IPS-NIHi11 (cell line): ENCODE results near the gene HYLS1.

ENCODE experiments used
- DNase-seq: peaks from one replicate; pipeline ENCODE4 v3.0.0; 2012; ENCODE audit warnings: mixed read lengths, low spot score

The HYLS1 gene

DNA sequence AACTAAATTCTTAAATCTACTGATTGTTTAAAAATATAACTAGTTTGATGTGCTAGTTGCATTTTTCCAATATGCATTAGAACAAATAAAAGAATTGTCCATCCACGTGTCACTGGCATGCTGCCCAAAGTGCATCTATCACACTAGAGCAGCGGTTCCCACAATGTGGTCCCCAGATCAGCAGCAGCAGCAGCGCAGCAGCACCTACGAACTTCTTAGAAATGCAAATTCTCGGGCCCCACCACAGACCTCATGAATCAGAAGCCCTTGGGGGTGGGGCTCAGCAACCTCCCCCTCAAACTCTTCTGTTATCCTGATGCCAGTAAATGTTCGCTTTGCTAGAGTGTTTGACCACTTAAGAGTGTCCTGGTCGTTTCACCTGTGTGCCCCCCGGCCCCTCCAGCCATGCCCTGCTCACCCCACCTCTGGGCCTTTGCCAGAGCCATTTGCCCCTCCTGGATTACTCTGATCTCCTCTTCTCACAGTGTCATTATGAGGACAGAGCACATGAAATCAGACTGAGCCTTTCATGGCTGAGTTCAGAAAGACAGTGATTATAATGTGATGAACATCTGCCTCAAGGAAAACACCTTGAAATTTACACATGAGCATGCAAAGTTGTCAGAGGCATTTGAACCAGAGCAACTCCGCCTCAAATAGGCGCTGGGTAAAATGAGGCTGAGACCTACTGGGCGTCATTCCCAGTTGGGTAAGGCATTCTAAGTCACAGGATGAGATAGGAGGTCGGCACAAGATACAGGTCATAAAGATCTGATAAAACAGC, 45.8 kb downstream of the HYLS1 start:
- DNase-seq = no peak

DNA sequence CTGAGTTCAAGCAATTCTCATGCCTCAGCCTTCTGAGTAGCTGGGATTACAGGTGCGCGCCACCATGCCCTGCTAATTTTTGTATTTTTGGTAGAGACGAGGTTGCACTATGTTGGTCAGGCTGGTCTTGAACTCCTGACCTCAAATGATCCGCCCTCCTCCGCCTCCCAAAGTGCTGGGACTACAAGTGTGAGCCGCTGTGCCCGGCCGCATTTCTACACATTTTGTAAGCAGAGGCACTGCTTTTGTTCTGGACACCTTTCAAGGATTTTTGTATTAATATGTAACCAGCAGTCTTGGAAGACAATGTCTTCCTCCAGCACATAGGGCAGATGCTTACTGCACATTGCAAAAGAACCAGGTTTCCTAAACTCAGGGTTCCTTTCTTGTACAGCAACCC, 47.0 kb downstream of the HYLS1 start:
- DNase-seq = no peak

DNA sequence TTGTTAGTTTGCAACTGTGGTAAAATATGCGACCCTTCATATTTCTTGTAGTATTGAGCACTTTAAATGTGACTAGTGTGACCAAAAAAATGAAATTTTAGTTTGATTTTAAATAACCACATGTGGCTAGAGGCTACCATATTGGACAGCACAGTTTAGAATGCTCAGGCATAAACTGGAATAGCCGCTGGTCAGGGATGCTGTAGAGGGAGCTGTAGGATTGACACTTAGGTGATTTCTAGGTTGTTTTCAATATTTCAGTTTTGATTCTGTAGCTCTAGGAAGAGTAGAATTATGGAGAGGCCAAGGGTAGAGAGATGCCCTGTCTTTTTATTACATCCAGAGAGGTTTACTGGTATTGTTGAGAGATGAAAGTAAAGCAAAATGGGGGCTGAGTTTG, 47.6 kb downstream of the HYLS1 start:
- no peak for DNase-seq

DNA sequence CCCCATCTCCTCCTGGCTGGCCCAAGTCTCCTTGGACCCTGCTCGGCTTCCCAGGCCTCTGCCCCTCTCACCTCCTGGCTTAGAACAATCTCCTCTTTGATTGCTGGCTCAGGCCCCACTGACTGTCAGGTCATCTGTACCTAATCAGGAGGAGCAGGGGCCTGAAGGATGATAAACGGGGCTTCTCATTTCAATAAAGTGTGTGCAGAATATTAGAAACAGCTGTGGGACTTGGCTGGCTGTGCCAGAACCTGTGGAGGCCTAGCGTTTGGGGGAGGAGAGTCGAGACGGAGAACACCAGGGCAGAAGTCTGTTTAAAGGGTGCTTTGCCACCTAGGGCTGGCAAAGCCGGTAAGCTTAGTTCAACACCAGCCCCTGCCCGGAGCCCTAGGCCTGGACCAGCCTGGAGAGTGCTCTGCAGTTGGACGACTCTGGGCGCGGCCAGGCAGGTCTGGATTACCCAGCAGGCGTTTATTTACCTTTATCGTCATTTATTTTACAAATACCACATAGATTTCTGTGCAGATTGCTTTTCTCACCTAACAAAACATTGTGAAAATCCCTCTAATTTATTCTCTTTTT, 48.2 kb downstream of the HYLS1 start:
- DNase-seq = no peak

DNA sequence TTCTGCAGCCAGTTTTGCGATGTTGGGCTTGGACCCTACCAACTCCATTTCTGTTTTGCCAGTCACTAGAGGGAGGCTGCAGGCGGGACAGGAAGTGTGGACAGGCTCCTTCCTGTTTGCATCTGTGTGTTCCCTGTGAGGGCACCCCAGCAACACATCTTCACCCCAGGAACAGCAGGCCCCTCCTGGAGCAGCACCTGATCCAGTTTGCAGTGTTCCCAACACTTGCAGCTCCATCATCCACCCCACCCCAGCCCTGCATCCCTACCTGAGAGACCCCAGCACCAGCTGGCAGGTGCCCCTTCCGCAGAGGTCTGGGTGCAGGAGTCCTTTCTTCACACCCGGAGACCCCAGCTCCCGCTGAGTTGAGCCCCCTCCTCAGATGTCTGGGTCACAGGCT, 51.0 kb downstream of the HYLS1 start:
- no peak for DNase-seq

DNA sequence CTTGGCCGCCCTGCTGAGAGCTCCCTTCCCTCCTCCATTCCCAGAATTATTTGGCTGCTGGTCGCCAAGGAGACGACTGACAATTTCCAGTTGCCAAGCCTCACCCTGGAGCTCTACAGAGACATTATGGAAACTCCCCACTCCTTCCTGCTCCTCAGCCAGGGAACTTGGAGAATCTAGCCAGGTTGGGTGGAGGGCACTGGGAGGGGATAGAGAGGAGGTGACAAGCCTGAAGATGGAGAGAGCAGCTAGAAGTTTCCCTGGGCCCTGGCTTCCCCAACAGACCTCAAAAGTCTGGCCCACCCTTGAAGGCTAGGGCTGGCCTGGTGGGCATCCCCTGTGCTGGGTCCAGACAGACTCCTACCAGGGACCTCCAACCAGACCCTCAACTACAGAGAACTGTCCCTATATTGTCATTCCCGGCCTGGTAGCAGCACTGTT, 51.6 kb downstream of the HYLS1 start:
- no peak for DNase-seq

DNA sequence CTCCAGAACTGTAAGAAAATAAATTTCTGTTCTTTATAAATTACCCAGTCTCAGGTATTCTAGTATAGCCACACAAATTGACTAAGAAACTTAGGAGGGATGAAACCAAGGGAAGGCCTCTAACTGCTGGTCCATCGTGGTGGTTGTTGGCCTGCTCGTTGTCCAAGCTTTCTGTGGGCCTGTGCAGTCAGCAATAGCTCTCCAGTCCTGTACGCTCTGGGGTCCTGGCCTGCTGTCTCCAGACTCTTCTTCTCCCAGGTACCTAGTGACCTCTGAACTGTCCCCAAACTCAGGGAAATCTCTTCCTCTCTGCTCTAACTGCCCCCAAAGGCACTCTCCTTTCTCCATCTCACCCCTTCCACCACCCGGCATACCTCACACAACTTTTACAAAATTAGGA, 52.7 kb downstream of the HYLS1 start:
- no peak for DNase-seq

DNA sequence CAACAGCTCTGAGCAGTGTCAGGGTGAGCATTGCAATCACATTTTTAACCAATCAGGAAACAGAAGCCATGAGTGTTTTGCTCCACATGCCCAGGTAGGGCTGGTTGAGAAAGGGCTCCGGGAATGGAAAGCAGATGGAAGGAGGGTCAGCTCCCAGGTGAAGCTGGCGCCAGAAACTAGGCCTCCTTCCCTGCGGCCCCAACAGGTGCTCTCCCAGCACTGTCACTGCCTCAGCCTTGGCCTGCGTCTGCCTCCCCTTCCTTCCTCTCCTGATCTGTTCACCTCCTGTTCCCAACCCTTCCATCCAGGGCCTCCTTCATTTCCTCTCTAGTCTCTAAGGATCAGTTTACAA, 53.8 kb downstream of the HYLS1 start:
- no peak for DNase-seq

DNA sequence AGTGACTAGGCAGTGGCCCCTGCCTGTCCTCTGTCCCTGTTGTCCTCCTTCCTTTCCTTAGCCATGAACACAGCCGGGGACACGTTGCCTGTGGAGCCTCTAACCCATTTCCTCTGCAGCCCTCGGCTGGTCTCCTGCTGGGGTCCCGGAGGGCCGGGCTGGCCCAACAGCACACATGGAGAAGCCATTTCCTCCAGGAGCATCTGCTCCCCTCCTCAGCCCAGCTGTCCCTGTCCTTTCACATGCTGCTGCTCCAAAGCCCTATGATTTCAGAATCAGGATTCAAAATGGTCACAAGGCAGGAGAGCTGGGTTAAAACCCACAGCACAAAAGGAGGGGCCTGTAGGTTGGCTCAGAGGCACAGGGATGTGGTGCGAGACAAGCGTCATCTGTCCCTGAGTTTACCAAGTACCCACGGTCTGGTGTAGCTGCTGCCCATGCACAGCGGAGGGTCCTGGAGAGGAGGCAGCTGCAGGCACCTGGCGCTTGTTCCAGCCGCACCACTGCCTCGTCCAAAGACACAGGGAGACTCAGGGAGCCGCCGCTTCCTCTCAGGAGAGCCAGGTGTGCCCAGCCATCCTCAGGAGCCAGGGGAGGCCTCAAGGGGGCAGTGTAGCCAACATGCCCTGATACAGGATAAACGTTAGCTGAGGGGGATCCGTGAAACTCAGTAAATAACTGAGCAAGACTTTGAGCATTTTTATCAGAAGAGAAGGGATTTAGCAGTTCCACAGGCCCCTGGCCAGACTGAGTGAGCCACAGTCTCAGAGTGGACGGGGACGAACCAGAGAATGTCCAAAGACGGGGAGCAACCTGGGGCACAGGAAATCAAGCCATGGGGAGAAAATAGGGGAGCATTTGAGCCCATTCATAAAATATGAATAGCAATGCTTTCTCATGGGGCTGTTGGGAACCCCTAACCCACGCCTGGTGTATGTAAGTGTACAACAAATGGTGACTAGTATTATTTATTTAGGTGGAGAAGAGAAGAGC, 54.4 kb downstream of the HYLS1 start:
- DNase-seq = peak; percentile 91

DNA sequence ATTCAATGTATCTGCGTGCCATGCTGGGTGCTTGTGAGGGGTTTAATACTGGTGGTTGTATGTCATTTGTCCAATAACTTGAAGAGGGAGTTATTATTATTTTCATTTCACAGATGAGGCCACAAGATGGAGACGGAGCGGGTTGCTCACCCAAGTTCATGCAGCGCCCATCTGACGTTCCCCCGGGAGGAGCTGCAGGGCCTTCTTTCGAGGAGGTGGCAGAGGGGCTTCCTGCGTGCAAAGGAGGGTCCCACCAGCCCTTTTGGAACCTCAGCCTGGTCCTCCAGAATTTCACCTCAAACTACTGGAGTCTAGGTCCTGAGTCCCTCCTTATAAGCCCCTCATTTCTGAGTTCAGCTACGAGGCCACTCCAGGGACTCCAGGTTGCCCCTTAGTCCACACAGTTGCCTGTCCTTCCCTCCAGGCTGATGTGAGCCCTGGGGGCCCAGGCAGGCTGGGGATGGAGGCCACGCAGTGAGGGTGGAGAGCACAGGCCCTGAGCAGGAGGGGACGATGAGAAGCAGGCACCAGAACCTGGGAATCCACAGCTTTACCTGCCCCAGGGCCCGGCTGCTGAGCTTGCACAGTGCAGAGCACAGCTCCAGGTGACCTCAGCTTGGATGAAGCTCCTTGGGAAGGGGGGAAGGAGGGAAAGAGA, 55.4 kb downstream of the HYLS1 start:
- no peak for DNase-seq

DNA sequence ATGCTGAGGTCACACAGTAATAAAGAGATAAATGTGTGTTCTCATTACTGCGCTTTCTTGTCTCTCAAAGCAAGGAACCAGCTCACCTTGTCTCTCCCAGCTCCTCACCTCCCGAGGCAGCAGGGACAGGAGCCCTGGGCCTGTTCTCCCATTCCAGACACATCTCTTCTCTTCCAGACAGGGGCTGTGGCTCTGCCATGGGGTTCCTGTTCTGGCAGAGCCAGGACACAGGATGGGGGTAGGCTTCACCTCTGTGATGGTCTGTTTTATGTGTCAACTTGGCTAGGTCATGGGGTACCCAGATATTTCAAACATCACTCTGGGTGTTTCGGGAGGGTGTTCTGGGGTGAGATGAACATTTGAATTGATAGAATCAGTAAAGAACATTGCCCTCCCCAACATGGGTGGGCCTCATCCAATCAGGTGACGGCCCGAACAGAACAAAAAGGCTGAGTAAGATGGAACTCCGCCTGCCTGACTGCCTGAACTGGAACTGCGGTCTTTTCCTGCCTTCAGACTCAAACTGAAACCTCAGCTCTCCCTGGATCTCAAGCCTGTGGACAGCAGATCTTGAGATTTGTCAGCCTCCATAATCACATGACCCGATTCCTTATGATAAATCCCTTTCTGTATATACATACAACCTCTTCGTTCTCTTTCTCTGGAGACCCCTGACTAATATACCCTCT, 56.3 kb downstream of the HYLS1 start:
- no peak for DNase-seq

DNA sequence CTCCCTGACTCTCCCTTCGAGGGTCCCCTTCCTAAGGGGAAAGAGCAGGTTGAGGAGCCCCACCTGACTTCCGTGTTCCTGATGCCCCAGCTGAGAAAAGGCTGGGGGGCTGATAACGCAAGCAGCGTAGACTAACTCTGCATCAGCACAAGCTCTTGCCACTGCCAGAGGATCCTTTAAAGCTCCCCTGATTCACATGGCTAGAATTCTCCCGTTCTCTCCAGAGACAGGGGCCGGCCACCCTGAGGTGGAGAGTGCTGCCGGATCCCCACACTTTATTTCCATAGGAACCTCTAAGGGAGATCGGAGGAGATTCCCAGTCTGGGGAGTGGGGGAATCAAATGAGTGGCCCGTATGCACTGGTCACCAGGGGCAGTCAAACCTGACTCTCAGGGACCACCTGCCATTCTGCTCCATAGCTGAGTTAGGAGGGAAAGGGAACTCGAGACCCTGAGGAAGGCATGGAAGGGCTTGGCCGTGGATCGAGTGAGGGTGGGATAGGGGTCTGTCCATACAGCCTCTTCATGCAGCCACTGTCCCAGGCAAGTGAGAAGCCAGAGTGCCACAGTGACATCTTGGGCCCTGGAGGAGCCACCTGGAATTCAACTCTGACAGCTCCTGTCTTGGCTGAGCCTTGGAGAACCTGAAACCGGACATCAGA, 57.0 kb downstream of the HYLS1 start:
- DNase-seq = no peak

DNA sequence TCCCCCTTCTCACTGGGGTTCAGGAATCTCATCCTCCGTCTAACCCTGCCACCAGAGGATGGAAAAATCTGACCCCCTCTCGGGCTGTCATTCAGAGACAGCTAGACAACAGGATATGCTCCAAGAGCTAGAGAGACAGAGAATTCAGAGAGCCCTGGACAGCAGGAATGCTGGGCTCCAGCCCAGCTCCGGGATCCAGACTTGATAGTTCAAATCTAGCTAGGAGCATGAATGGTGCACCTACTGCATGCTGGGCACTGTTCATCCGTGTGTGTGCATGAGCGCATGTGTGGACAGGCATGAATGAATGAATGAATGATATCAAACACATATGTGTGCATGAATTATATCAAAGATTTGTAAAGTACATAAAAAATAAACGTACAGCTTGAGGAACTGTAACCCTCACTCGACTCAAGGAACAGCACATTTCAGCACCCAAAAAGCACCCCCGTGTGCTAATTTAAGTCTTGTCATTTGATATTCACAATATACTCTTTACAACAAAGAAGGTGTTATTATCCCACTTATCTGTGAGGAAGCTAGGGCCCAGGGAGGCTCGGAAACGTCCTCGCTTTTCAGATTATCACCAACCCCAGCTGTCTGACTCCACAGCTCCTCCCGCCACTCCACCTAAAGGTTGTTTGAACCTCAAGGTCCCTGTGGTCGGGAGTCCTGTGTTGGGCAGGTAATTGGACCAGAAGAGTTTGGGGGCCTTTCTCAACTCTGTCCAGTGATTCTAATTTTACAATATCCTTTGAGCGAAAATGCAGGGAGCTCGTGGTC, 57.7 kb downstream of the HYLS1 start:
- DNase-seq = no peak

DNA sequence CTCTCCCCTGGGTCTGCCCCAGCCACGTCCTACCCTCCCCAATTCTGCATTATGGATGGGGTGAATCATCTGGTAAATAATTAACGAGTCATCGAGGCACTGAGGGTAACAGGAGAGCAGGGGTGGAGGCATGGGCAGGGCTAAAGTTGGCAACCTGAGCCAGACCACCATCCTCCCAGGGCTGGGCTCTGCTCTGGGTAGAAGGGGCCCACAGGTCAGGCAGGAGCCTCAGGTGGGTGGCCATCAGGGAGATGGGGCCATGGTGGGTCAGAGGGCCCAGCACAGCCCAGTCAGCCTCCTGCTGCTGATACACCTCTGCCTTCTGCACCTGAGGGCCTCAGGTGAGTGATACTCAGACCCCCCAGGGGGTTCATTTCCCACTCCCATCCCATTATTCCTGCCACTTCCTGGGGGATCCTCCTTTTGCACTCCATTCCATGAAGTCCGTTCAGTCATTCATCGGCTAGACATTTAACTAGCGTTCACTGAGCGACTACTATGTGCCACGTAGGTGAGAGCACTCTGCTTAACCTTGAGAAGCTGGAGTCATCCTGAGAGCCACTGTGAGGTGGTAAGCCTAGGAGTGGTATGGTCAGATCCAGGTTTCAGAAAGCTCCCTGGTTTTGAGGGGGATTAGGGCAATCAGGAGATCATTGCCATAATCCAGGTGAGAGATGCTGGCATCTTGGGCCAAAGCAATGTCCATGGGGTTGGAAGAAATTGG, 58.5 kb downstream of the HYLS1 start, which contains the start of gene VSIG10L2:
Gene VSIG10L2 (plus strand): TSS at position 248 of the 724 bp plus-strand sequence. CDS start 12 bp downstream, at position 260.
- no peak for DNase-seq

DNA sequence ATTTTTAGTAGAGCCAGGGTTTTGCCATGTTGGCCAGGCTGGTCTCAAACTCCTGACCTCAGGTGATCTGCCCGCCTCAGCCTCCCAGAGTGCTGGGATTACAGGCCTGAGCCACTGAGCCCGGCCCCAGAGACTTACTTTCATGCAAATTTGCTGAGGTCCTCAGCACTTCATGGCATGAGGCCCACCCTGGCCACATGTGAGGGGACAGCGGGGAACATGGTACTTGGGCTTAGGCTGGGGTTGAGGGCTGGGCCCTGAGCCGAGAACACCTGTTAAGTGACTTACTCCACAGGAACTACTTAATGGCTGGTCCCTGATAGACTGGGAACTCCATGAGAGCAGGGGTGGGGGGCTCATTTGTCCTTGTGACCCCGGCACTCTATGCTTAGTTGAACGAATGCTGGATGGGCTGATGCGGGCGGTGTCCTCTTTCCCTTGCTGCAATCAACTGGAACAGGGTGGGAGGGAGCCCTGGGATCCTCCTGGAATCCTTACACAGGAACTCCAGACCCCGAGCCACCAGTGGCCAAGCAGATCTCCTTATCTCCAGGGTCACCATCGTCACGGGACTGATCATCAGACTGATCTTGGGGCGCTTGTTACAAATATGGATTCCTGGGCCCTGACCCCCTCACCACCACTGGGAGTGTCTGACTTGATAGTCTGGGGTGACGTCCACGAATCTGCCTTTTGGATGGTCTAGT, 59.4 kb downstream of the HYLS1 start:
- no peak for DNase-seq

DNA sequence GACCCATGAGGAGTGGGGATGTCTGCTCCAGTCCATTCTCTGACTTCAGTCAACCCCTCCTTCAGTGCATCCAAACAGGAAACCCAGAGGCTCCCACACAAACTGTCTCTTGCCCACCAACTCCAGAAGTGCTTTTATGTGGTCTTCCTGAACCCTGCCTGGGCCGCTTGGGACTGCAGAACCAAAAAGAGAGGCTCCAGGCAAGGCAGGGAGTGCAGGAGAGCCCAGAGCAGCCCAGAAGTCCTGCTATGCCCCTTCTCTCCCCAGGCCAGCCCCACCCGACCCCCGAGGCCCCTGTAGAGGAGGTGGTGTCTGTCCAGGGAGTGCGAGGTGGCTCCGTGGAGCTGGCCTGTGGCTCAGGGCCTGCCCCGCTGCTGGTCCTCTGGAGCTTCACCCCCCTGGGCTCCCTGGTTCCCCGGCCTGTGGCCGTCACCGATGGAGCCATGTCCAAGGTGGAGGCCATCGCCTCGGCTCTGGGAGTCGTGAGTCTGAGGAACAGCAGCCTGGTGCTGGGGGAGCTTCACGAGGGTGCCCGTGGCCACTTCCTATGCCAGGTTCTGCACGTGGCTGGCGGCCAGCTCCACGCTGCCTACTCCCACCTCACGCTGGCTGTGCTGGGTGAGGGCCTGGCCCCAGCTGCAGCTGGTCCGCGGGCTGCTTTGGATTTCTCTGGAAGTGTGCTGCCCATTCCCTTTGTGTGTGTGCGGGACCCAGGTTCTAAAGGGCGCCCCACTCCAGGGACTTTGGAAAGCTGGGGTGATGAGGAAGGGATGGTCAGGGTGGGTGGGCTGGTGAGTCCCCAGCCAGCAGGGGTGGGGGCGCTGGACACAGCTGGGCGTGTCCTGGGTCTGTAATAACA, 60.2 kb downstream of the HYLS1 start:
- no peak for DNase-seq

DNA sequence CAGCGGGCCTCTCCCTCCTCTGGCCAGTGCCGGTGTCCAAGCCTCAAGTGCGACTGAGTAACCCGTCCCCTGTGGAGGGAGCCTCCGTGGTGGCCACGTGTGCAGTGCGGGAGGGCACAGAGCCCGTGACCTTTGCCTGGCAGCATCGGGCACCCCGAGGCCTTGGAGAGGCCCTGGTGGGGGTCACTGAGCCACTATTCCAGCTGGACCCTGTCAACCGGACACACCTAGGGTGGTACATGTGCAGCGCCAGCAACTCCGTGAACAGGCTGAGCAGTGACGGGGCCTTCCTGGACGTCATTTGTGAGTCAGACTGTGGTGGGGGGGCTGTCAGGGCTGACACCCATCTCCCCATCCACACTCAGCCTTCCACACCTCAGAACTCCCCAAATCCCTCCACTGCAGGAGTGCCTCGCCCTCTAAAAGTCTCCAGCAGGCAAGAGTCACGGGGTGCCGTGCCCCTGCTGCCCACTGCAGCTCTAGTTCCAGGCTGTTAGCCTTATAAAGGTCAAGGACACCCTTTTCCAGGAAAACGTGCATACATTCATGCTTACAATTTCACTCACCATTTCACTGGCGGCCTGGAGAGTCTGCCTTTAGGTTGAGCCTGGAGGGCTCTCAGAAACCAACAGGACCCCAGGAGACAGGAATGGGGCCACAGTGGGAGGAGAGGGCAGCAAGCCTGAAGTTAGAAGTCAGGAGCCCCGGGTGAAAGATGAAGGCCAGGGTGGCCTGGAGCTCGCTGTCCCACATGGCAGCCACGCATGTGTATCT, 61.0 kb downstream of the HYLS1 start:
- no peak for DNase-seq
